HG03039 (cell line): Measurements from ENCODE around the gene GUCY1A2.

Experiments
- ATAC-seq: cut with Tn5 transposase; IDR thresholded peaks from one replicate; pipeline ENCODE4 v1.9.1; 2021; ENCODE audit warnings: mild to moderate bottlenecking, moderate library complexity; ENCODE audit not compliant: unreplicated experiment

The GUCY1A2 gene

DNA sequence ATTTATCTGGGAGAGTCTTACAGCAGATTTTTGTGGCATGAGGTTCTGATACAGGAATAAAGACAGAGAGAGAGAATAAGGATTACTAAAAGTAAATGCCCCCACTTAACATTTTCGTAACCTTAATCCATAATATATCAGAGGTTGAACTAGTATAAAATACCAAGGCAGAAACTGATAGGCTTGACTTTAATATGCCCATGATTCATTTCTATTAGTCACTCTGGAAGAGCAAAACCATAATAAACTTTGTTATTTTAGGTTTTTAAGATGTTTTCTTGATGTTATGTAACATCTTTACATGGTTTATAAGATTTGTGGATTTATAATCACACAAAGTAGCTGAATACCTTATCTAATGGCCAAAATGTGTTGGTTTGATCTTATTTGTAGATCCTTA is 19.1 kb downstream of the GUCY1A2 start:
- ATAC-seq = no peak

DNA sequence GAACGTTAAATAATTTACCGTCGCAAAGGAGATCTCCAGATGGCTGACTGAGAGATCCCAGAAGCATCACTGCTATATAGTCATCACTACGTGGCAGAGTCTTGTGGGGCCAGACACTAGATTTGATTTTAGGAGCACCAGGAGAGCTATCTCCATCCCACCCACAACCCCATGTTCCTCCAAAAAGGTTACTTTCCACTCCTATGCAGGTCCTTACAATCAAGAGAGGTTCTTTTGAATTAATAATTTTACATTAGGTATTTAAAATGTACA is 19.4 kb downstream of the GUCY1A2 start:
- ATAC-seq = no peak

DNA sequence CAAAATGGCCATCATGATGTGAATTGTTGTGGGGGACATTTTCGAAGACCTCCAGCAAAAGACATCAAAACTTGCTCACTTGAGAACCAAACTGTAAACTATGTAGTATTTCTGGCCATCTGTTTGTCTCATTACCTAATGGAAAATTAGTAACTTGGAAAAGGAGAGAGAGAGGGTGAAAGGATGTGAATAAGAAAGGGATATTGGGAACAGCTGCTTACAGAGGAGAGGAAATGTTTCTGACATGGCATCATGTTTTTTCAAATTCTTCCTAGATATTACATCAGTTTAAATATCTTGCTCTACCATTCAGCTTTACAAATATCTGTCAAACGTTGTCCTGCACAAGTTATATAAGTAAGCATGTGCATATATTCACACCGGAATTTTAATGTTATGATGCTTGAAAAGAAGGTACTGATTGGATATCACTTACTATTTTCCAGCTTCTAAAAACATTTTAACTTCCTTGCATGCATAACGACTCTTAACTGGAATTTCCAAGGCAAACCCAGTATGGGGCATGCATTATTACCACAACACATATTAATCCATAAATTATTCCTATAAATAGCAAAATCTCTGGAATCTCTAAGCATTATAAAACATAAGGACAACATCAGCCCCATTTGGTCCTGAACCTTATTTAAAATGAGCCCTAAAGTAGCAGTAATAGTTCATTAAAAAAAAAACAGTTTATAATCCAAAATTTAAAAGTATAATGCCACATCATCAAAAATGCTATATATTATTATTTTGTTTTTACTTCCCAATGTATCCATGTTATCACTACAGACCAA is 20.0 kb downstream of the GUCY1A2 start:
- no peak for ATAC-seq

DNA sequence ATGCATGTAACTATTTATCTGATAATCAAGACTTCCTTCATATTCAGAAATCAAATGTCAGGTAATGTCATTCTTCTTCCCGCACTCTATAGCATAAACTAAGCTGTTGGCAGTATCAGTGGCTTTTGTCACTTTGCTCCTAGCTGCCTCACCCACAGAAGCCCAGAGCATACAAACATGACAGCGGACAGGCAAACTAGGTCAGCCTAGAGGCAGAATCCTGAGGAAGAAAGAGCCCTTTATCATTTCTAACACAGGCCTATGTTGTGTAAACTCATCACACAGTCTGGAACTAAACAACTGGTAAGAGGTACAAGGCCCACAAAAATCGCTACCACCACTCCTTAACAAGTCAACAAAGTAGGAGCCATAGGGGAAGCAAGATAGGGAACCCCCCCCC is 21.0 kb downstream of the GUCY1A2 start:
- no peak for ATAC-seq

DNA sequence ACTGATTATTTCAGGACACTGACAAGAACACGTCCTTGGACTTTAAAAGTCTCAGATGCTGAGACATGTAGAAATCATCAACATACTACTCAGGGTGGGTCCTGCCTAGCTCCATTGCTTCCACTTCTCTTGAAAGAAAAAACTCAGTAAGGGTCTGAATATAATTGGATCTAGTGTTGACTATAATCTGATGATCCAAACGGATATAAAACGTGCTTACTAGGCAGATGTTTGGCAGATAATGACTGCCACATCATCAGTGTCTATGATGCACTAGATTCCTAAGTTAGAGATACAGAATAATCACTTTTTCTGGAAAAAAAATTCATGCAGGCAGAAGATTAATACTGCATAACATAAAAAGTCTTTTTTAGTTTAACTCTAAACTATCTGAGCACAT is 21.6 kb downstream of the GUCY1A2 start:
- no peak for ATAC-seq

DNA sequence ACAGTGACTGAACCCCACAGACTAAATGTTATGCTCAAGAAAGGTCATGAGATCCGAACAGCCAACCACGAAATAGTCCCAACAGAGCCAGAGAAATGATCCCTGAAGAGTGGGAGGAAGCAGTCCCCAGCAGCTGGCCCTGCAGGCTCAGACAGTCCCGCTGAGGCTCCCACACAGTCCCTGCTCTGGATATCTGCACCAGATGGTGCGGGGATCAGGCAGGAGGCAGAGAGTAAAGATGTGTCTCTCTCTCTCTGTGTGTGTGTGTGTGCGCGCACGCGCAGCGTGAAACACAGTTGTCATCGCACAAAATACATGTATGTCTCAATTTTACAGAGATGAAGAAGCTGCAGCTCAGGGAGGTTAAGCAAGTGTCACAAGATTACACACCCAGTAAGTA is 27.9 kb downstream of the GUCY1A2 start:
- no peak for ATAC-seq

DNA sequence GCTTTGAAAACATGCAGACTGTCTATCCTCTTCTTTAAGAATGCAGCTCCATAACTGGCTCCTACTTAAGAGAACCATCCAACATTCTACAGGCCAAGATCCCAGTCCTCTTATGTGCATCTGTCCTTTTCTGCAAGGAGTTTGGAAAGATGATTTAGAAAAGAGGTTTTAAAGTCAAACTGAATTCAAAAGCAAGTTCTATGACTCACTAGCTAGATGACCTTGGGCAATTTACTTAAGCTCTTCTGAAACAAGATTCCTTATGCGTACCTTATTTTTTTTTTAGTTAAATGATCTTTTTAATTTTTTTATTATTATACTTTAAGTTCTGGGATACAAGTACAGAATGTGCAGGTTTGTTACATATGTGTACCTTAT is 29.2 kb downstream of the GUCY1A2 start:
- ATAC-seq = no peak

DNA sequence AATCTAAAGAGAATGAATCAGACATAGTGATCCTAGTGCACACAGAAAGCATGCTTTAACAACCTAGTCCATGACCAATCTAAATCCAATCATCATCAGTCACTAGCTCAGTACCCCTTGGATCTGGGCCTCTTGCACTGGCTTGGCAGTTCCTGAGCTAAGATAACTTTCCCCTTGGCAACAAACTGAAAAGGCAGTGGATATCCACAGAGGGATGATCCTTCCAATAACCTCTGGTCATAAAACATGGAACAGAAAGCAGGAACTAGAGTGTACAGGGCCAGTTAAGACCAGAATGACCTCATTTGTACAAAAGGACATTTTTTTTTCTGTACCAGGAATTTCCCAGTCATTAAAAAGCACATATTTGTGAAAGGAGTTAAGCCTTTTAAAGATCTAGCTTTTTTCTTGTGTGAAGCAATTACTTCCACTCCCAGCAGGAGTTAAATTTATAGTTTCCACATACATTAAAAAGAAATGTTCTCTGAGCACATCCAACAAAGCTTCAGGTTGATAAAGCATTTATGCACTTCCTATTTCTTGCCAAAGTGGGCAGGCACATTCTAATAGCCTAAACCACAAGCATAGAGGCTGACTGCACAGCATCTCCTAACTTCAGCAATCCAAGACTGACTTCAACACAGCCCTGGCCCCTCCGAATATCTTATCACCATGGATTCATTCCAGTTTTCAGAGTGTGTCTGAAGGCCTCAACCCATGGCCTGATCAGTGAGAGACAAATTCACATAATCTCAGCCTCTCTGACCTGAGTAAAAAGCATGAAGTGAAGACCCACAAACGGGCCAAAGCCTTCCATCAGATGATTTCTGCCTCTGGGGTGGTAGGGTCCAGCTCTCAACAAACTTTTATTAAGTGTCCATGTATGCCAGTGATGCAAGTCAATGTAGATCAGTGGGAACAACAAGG is 29.9 kb downstream of the GUCY1A2 start:
- no peak for ATAC-seq

DNA sequence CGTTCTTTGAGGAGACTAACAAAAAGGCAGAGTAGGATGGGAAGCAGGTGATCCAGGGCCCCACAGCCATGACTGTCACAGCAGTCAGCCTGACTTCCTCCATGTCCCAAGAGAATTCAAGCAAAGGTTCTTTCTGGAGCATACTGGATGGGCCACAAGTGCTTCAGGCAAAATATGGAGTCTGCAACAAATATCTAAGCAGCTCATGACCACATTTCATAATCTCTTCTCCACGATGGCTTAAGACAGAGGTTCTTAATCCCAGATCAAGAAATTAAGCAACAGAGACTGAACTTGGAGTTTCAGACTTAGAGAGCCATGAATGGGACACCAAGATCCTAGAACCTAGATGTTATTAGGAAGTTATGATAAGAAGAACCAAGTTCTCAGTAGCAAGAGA is 31.6 kb downstream of the GUCY1A2 start:
- ATAC-seq = no peak

DNA sequence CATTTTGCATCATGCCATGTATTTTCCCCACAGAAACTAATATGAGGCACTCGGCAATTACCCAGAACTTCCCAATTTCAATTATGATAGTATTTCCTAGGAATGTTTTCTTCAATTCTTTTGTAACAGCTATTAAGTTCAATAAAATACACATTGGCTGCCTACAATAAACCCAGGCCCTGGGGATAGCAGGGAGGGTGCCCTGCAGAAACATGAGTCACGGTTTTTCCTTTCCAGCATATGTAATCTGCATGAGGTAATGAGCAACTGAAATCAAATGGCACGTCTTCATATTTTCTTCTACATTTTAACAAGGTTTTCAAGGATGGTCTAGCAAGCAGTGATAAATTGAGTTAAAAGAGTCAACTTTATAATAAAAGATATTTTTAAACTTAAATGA is 32.0 kb downstream of the GUCY1A2 start:
- ATAC-seq = no peak

DNA sequence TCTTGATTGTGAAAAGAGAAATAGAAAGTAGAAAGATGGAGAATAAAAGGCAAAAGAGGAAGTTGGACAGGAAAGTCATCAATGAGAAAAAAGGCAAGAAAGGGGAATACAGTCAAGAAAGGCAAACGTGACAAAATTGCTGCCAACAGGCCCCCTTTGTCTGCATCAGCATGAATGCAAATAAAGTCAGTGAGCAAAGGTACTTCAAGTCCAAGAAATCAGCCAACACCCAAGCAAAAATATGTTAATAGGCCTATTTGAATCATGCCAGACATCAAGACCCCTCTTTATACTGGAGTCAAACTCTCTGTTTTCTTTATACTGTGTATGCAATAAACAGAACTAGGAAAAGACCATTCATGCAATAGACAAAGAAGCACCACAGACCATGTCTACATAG is 34.3 kb downstream of the GUCY1A2 start:
- ATAC-seq = no peak

DNA sequence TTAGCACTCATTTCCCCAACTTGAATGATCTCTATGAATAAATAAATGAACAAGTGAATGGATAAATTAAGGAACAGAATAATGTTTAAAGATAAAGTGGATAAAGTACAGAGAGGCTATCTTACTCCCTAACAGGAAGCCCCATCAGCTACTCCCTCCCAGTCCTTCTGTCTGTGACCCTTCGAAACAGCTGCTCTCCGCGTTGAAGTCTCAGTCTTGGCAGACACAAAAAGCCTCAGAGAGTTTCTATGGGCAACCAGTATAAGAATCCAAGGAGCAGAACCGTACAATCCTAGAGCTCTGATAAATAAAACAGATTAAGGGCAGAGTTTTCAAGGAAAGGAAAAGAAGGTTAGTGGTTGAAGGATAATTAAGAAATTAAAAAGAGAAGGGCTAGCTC is 35.0 kb downstream of the GUCY1A2 start:
- ATAC-seq = no peak

DNA sequence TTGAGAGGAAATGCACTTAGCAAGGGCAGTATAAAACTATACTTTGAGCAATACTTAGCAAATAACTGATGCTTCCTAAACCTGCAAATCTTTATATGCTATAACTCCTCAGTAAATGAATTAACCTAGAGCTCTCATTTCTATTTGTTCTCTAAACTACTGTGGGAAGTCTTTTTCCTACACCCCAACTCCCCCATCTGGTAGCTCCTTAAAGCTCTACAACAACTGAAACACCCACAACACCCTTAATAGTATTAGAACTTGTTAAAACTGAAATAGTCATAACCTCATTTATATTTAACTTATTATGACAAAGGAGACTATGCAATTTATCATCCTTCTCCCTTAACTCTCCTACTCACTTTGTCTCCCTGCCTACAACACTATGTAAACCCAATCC is 43.4 kb downstream of the GUCY1A2 start:
- ATAC-seq = no peak

DNA sequence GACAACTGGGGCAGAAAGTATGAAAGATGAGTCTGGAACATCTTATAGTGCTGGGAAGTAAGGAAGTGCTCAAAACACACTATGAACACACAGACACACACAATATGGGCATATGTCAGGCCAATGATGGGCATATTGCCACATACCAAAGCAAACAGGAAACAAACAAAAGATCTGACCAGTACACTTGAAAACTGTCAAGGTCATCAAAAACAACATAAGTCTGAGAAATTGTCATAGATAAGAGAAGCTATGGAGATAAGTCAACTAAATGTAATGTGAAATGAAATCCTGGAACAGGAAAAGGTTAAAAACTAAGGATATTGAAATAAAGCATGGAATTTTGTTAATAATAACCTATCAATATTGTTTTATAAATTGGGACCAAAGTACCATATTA is 46.4 kb downstream of the GUCY1A2 start:
- no peak for ATAC-seq

DNA sequence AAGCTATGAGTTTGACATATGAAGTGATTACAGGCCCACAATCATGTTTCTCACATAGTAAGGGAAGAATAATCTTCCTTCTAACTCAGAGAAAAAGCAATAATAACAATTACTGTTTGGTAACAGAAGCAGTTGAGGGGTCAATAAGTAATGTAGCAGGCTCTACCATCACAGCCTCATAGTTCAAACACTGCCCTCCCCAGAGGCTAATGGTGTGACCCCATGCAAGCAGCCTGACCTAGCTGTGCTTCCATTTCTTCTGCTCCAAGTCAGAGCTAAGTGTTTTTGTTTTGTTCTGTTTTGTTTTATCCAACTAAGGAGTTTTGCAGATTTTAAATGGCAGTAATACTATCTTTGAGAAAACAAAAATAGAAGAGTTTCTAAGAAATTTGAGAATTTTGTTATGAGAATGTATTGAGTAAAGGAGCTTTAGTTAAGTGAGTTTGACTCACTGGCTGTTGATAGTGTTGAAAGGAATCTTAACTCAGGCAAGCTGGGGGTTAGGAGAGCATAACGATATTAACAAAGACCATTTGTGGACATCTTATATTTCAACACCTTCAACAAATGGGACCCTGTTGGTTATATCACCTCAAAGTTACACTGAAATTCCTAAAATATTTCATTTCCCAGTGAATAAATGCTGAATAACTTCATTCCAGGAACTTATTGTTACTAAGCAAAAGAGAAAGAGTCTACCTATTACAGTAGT is 48.5 kb downstream of the GUCY1A2 start:
- ATAC-seq = no peak

DNA sequence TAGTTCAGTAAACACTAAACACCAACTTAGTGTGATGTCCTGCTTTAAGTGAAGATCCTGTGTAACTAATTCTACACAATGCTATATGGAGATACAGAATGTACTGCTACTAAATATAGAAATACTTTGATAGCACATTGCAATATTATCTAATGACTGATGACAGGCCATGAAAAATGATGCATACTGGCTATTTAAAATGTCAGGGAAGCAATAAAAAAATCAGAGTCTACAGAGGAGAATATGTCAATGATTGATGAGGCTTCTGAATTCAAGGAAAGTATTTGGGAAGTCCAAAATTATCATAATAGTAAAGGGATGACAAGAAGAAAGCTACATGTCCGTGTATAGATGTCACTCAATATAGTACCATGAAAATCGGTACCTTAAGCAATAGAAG is 55.3 kb downstream of the GUCY1A2 start:
- ATAC-seq = no peak

DNA sequence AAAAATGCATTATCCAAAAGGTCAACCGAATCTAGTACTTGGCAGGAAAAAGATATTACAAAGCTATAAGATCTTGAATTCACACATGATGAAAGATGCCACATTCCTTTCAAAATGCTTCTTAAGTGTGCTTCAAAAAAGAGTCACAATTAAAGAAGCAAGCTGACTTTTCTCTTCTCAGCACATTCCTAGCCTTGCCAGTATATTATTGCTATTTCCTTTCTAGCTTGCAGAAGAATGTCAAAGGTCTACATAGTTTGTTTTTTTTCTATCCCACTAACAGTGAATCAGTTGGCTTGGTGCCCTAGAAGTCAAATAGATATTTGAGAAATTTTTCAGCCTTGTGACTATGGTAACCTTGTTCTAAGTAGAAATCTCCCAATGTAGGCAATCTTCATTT is 56.8 kb downstream of the GUCY1A2 start:
- ATAC-seq = no peak

DNA sequence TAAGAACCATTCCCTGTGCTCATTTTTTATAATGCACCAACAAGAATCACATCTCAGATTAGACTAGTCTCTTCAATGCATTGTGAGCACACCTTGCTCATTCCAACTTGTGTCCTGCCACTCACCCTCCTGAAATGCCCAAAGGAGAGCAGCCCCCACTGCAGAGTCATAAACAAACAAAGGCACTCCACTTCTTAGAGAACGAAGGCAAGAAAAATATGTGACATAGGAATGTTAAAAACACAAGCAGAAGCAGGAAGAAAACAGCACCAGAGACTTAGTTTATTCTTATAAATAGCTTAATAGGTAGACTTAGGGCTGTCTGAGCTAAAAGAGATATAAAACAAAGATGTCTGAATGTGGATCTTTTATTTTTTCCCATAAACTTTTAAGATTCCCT is 57.2 kb downstream of the GUCY1A2 start:
- no peak for ATAC-seq

DNA sequence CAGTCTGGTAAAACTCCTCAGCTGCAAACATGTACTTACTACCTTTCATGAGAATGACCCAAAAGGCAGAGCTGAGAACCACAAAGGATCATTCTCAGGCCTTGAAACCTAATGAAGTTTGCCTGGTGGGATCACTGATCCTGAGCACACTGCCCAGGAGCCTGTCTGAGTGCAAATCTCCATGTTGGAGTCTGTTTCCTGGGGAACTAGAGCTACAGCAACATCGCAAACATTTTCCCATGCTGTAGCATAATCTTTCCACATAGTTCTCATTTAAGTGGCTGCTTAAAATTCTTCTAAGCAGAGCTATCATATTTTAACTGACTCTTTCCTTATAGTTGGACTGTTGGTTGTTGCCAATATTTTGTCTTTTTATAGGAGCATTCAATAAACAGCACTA is 58.5 kb downstream of the GUCY1A2 start:
- ATAC-seq = no peak

DNA sequence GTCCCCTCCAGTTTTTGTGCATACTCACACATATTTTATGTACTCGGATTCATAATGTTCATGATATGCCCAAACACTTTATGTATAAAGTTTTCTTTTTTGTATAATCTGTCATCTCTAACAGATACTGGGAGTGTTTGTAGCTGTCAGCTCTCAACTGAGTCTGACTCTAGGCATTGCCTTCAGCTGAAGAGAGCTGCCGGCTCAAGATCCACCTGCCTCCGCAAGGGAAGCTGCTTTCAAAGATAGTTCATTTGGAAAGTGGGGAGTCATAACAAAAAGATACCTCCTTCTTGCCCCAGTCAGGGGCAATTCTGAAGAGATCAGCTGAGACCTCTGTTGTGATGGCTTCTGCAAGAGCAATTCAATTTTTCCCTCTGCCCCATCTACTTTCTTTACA is 58.9 kb downstream of the GUCY1A2 start:
- ATAC-seq = no peak

DNA sequence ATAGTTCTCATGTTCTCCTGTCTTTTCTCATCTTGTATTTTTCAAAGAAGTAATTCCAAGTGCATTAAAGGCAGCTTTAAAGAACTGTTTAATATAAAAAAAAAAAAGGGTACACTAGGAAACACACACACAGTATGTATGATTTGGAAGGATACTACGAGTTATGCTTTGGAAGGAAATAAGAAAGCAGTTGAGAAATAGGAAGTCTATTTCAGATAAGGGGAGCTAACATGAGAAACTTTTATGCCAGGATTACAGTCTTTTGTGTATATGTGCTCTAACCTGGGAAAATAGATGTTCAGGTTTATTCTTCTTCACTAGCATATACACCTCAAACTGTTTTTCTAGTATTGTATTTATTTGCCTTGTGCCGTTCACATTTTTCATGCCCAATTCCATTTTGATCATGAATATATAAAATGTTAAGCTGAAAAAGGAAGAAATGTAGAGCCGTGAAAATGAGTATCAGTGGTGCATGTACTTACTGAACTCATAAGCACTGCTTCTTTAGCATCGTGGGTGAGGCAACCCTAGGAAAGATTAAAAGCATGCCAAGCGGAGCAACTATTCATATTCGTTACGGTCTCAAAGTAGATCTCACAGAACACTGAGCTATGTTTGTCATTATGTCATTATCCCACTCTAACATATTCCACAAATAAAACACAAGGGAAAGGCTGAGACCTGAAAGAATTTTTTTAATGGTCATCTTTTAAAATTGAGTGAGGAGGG is 59.6 kb downstream of the GUCY1A2 start:
- no peak for ATAC-seq
